ENCODE measurements around the gene C1QB.
"Not testable (repeated sequence)": the region's sequence is repeated elsewhere in the genome, so short reads cannot be mapped to it uniquely, and the experiment has no call there.

Gene C1QB

DNA sequence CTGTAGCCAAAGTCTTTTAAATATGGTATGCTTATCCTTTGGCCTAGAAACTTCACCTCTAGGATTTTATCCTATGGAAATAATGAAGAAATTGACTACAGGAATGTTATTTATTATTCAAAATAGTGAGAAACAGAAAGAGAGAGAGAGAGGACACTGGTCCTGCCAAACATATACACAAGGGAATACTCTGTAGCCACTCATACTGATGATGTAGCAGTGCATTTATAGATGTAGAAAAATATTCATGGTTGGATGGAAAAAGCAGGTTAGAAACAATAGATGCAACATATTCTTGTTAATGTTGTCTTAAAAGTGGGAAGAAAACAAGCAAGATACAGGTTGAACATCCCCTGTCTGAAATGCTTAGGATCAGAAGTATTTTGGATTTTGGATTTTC, 35.4 kb downstream of the C1QB start:
- in situ Hi-C loops (cut with MboI; ENCODE audit: low sequenced_read_pairs) = loop anchor here (25.0 kb wide), 1 partner anchor 199 kb away; no protein-coding TSS in a partner anchor

DNA sequence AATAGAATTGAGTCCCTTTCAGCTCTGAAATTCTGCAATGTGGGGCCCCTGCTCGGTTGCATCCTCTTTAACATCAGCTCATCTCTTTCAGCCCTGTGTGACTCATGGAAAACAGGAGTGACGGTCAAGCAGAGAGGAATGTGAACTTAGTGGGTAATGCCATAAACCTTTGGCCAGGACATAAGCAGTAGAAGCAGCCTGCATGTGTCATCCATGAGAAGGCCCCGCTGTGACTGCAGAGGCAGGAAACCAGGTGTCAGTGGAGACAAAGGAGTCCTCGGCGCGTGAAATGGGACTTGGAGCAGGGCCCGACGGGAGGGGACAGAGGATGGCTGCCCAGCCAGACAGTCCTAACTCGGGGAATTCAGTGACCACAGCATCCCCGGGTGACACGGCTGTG, 36.5 kb downstream of the C1QB start:
- in situ Hi-C loops (cut with MboI; ENCODE audit: low sequenced_read_pairs) = loop anchor here (25.0 kb wide), 1 partner anchor 198 kb away; no protein-coding TSS in a partner anchor

DNA sequence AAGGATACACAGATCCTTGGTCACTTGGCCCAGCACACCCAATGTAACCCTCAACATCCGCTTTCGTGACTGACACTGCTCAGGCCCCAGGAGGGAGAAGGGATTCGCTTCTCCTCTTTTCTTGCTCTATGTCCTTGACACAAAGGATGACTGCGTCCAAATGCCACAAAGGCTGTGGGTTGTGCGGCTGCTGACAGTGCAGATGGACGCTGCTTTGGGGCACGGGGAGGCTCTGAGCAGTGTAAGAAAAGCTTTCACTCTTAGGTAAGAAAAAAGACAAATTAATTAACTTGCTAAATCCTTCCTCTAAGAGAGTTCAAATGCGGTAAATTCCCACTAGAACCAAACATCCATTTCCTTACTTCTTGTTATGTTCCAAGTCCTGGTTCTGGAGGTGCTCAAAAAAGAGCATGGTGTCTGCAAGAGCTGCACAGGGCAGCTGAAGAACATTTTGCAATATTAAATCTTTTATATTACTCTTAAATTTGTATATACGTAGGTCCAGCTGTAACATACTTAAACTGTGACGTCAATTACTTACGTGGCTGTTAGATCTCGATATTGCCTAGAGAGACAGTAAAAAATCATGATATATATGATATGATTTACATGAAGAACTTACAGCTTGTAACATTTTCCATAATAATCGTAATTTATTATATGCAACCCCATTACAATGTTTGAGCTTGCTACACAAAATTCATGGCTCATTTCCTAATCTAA, 38.2 kb downstream of the C1QB start:
- in situ Hi-C loops (cut with MboI; ENCODE audit: low sequenced_read_pairs) = loop anchor here (25.0 kb wide), 1 partner anchor 196 kb away; no protein-coding TSS in a partner anchor

DNA sequence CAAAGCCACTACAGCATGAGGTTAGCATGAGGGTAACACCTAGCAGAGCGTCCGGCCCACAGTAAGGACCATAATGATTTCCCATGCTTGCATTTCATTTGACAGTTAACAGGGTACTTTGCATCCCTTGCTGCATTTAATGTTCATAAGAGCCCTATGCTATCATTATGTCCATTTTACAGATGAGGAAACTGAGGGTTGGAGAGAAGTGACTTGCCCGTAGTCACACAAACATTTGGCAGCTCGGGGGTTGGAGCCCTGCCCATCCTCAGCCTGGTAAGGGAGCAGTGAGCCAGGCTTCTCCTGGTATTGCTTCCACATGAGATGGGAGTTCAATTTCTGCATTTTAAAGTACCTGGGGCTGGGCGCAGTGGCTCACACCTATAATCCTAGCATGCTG, 41.1 kb downstream of the C1QB start:
- in situ Hi-C loops (cut with MboI; ENCODE audit: low sequenced_read_pairs) = loop anchor here (25.0 kb wide), 1 partner anchor 193 kb away; no protein-coding TSS in a partner anchor

DNA sequence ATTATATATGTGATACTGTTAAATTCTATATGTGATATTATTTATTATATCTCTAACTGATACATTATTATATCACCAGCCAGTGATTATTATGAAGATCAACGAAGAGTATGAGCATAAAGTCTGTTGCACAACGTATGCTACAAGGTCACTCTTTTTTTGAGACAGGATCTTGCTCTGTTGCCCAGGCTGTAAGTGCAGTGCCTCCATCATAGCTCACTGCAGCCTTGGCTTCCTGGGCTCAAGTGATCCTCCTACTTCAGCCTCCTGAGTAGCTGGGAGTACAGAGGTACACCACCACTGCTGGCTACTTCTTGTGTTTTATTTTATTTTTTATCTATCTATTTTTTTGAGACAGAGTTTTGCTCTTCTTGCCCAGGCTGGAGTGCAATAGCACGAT, 43.6 kb downstream of the C1QB start:
- in situ Hi-C loops (cut with MboI; ENCODE audit: low sequenced_read_pairs) = loop anchor here (25.0 kb wide), 1 partner anchor 191 kb away; no protein-coding TSS in a partner anchor

DNA sequence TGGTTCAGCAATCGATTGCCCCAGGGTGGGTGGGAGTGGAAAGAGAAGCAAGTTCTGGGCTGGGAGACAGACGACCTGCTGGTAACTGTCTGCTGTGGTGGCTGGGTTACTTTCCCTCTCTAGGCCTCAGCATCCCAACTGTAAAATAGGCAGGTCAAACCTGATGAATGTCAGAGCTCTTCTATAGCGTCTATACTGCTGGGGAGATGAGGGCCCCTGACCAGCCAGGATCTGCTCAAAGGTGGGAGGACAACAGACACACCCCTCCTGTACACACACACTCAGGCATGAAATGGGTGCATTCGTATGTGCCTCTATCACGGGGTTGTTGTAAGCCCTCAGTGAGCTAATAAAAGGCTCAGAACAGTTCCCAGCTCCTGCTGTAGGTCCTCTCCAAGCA, 44.9 kb downstream of the C1QB start:
- in situ Hi-C loops (cut with MboI; ENCODE audit: low sequenced_read_pairs) = loop anchor here (25.0 kb wide), 1 partner anchor 189 kb away; no protein-coding TSS in a partner anchor

DNA sequence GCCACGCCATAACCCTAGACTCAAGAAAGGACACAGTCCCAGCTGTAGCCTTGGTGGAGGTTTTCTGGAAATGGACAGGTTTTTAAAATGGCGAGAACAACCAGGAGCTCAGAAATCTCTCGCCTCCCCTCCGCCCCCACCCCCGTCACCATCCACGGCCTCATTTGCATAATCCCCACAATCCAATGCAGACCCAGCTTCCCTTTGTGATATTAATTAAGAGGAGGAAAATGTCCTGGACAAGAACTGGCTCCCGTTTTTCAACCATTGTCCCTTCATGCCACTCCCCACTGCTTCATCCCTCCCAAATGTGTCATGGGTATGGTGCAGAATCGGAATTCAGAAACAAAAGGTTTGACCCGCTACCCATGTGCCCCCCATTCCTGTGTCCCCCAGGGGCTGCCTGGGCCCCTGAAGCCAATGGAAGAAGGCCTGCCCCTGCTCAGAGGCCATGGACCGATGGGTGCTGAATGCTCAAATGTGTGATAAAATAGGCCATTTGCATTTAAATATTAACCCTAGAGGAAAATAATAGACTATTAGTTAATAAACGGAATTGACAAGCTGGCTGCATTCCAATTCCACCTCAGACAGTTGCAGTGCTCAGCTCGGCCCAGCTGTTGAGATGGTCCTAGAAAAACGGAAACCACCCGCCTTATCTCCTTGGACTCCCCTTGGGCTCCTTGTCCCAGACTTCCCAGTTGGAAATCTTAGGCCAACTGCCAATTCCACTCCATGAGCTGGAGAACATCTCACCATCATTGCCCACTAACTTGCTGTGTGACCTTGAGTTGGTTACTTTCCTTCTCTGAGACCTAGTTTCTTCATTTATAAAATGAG, 46.9 kb downstream of the C1QB start:
- in situ Hi-C loops (cut with MboI; ENCODE audit: low sequenced_read_pairs) = loop anchor here (25.0 kb wide), 1 partner anchor 187 kb away; no protein-coding TSS in a partner anchor

DNA sequence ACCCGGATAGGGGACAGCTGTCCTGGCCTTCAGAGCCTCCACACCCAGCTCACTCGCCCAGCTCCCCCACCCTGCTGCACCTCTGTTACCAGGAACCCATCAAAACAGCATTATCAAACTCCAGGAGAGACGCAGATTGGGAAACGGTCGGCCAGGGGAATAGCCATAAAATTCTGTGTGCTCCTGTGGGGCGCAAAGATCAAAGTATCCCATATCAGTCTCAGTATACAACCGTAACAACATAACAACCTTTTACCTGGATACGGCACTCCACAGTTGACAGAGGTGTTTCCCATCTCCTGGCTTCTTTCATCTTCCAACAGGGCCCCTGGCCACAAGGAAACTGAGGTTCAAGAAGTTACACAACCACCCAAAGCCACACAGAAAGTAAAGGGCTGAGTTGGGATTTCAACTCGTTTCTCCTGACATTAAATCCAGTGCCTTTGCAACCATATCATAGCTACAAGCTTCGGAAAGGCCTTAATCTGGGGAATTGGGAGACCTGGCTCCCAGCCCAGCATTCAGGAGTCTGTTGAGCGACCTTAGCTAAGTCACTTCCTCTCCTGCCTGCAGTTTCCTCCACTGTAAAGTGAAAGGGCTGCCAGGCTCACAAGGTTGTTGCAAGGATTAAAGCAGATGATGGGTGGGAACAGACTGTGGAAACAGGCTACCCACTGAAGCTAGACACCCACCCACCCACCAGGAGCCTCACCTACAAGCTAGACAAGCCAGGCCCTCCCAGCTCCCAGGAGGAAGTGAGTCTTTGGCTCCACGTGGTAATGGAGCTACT, 49.5 kb downstream of the C1QB start:
- in situ Hi-C loops (cut with MboI; ENCODE audit: low sequenced_read_pairs) = no loop called here

DNA sequence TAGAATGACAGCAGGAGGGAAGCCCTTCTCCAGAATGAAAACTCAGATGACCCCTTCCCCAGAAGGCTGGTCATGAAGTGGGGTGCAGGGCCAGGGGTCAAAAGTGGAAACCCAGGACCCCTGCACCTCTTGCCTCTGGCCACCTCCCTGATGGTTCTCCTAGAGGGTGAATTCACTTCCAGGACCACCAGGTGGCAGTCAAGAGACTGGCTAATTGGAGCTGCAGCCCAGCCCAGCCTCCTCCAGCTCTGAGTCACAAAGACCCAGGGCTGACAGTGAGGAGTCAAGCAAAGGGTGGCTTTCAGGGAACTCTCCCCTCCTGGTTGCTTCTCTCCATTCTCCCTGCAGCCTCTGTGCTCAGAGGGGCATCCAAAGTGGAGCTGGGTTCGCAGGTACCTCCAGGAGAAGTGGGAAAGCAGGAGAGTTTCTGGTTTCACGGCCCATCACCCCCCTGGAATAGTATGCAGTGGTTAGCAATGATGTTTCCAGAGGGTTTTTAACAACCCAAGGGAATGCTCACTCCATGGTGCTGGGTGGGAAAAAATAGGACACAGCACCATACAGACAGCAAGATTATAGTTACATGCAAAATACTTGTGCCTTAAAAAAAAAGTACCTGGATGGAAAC, 51.5 kb downstream of the C1QB start:
- in situ Hi-C loops (cut with MboI; ENCODE audit: low sequenced_read_pairs) = no loop called here

DNA sequence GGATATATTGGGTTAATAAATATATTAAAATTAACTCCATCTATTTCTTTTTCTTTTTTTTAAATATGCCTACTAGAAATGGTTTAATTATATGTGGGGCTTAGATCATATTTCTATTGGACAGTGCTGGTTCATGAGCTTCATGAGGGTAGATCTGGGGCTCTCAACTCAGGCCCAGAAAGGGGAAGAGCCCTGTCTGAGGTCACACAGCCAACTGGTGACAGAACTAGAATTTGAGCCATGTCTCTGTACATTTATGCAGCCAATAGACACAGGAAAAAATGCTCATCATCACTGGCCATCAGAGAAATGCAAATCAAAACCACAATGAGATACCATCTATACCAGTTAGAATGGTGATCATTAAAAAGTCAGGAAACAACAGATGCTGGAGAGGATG, 52.5 kb downstream of the C1QB start:
- in situ Hi-C loops (cut with MboI; ENCODE audit: low sequenced_read_pairs) = no loop called here

DNA sequence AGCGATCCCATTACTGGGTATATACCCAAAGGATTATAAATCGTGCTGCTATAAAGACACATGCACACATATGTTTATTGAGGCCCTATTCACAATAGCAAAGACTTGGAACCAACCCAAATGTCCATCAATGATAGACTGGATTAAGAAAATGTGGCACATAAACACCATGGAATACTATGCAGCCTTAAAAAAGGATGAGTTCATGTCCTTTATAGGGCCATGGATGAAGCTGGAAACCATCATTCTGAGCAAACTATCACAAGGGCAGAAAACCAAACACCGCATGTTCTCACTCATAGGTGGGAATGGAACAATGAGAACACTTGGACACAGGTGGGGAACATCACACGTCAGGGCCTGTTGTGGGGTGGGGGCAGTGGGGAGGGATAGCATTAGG, 53.1 kb downstream of the C1QB start:
- in situ Hi-C loops (cut with MboI; ENCODE audit: low sequenced_read_pairs) = not testable (repeated sequence)

DNA sequence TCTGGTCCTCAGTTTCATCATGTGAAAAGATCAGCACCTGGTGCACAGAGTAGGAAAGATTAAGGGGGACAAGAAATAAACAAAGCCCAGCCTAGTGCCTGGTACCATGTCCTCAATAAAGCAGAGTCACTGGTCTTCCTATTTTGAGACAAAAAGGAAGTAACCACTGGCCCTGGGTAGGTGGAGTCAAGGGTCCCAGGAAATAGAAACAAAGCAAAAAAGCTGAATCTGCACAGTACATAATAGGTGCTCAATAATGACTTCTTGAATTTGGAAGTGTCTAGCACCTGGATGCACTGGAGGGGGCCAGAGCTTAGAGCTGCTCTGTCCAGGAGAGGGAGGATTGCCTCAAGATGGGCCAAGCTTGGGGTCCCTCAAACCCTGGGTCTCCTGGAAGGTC, 55.7 kb downstream of the C1QB start:
- in situ Hi-C loops (cut with MboI; ENCODE audit: low sequenced_read_pairs) = no loop called here

DNA sequence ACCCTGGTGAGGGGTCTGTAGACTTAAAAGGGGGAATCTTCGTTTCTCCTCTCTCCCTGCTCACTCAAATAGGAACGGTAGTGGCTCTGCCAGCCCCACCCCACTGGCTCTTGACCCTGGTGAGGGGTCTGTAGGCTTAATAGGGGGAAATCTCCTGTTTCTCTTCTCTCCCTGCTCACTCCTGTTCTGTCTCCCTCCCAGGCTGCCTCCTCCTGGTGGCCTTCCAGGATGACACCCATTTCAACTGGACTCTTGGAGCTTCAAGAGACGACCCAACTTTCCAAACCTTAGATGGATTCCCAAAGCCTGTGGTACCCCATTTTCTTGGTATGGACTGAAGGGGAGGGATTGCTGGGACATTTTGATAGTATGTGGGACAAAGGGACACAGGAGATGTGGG, 56.2 kb downstream of the C1QB start:
- in situ Hi-C loops (cut with MboI; ENCODE audit: low sequenced_read_pairs) = no loop called here

DNA sequence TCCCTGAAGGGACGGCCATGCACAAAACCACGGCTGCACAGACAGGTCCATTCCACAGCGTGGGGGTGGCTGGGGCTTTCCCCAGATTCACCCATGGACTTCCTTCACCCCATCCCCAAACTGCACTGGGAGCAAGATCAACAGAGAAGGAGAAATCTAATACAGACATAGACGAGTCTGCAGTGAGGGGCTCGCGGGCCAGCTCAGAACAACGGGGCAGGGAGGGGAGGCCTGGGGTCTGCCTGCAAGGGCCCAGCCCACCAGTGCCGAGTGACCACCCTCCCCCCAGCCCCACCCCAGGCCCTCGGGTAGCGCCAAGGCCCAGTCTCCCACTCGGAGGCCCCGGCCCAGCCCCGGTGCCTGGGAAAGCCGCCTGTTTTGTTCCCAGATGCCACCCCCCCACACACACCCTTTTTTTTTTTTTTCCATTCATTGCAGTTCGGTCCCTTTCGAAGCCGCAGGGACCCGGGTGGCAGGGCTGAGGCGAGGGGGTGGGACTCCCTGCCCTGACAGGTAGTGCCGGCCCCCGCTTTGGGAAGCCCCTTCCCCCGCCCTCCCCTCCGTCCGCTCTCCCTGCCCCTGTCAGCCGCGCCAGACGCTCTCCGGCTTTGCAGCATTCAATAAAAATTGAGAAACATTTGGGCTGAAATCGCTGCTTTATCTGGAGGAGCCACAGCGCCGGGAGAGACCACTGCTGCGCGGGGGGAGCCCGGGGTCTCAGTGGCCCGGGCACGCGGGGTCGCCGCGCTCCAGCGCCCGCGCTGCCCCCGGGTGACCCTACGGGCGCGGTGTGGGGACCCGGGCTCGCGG, 57.1 kb downstream of the C1QB start:
- in situ Hi-C loops (cut with MboI; ENCODE audit: low sequenced_read_pairs) = no loop called here

DNA sequence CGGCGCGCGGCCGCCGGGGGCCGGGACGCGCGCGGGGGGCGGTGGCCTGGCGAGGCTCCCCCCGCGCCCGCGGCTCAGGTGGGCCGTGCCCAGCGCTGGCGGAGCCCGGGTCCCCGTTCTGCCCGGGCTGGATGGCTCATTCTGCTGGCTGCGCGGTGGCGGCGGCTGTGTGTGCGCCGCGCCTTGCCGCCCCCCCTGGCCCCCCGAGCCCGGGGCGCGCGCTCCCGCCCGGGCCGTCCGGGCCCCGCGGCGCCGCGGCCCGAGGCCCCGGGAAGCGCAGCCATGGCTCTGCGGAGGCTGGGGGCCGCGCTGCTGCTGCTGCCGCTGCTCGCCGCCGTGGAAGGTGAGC, 57.6 kb downstream of the C1QB start, which contains the start of gene EPHB2:
TSS of gene EPHB2 (plus strand) at position 139 of the 349 bp plus-strand sequence. CDS start at position 283, 144 bp downstream.
- in situ Hi-C loops (cut with MboI; ENCODE audit: low sequenced_read_pairs) = no loop called here

DNA sequence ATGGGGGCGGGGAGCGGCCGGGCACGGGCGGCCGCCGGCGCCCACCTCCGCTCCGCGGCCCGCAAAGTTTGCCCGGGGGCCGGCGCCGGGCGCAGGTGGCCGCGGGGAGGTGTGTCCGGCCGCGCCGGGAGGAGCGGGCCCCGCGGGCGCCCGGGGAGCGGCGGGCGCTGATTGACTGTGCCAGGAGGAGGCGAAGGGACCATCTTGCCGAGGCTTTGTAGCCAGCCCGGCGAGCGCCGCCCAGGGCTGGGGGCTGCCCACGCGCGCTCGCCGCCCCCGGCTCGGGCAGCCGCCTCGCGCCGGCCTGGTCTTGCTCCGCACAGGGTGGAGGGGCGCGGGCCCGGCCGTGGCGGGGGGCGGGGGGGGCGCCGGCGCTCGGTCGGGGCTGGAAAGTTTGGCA, 58.0 kb downstream of the C1QB start:
- in situ Hi-C loops (cut with MboI; ENCODE audit: low sequenced_read_pairs) = no loop called here

Data from HL-60/S4 treated with phorbol 12-myristate 13-acetate at 8.2 ng/mL for 4 days and 3 days (cell line).